ENCODE results near the gene RALY.

RALY gene

GRCh38 chr20:34006619-34007018 is 12.9 kb downstream of the RALY start:
- TF ChIP-seq CTCF (conservative IDR thresholded peaks at IDR 0.05) (no peak), ZFX (IDR thresholded peaks at IDR 0.05) (no peak)
- H3K27ac ChIP-seq, result no peak overlapping the region

- H3K27ac ChIP-seq, result no peak overlapping the region
- TF ChIP-seq ZFX (IDR thresholded peaks at IDR 0.05) (no peak), CTCF (conservative IDR thresholded peaks at IDR 0.05) (no peak)
These were observed 14.8 kb downstream of the RALY start for GRCh38 chr20:34008477-34008876.

- TF ChIP-seq ZFX (IDR thresholded peaks at IDR 0.05) (no peak), CTCF (conservative IDR thresholded peaks at IDR 0.05) (no peak)
- H3K27ac ChIP-seq, result no peak overlapping the region
These were observed 16.8 kb downstream of the RALY start for GRCh38 chr20:34010405-34010931.

- H3K27ac ChIP-seq, result no peak overlapping the region
- no peak for TF ChIP-seq ZFX (IDR thresholded peaks at IDR 0.05)
- TF ChIP-seq CTCF (conservative IDR thresholded peaks at IDR 0.05), result no peak
These were observed 17.6 kb downstream of the RALY start for GRCh38 chr20:34011275-34011674.

GRCh38 chr20:34012330-34012729 is 18.6 kb downstream of the RALY start:
- TF ChIP-seq CTCF (conservative IDR thresholded peaks at IDR 0.05), result no peak
- TF ChIP-seq ZFX (IDR thresholded peaks at IDR 0.05), result no peak
- H3K27ac ChIP-seq, result no peak overlapping the region

- TF ChIP-seq CTCF (conservative IDR thresholded peaks at IDR 0.05), result no peak
- no peak for TF ChIP-seq ZFX (IDR thresholded peaks at IDR 0.05)
- H3K27ac ChIP-seq, result no peak overlapping the region
These were observed 19.0 kb downstream of the RALY start for GRCh38 chr20:34012735-34013134.

- H3K27ac ChIP-seq, result no peak overlapping the region
- TF ChIP-seq ZFX (IDR thresholded peaks at IDR 0.05) (no peak), CTCF (conservative IDR thresholded peaks at IDR 0.05) (no peak)
These were observed 19.8 kb downstream of the RALY start for GRCh38 chr20:34013554-34013953.

Data from C4-2B (cell line).